GM06990 (cell line): ENCODE measurements around the gene CRB3.

Experiments
- DNase-seq: peaks from one replicate; pipeline ENCODE4 v3.0.0-alpha.2; 2011; ENCODE audit not compliant: insufficient read length; ENCODE audit errors: extremely low read depth
- H3K27me3 ChIP-seq: replicated peaks from 2 replicates; pipeline ENCODE4 v1.6.0; 2011; ENCODE audit warnings: low read length; ENCODE audit not compliant: control insufficient read depth, insufficient read depth
- H3K36me3 ChIP-seq: 2 replicates; pipeline ENCODE4 v1.5.1; 2011; ENCODE audit warnings: low read length; ENCODE audit not compliant: control insufficient read depth, insufficient read depth
- H3K4me3 ChIP-seq: replicated peaks from 2 replicates; pipeline ENCODE4 v1.5.1; 2011; ENCODE audit warnings: low read depth, mild to moderate bottlenecking, control low read depth, low read length
- CTCF ChIP-seq: IDR thresholded peaks from 2 replicates; pipeline ENCODE4 v1.5.1; 2011; ENCODE audit warnings: low read length, control low read depth, mild to moderate bottlenecking, inconsistent platforms; ENCODE audit not compliant: insufficient read depth, poor library complexity, severe bottlenecking

CRB3 gene, protein sequence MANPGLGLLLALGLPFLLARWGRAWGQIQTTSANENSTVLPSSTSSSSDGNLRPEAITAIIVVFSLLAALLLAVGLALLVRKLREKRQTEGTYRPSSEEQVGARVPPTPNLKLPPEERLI

DNA sequence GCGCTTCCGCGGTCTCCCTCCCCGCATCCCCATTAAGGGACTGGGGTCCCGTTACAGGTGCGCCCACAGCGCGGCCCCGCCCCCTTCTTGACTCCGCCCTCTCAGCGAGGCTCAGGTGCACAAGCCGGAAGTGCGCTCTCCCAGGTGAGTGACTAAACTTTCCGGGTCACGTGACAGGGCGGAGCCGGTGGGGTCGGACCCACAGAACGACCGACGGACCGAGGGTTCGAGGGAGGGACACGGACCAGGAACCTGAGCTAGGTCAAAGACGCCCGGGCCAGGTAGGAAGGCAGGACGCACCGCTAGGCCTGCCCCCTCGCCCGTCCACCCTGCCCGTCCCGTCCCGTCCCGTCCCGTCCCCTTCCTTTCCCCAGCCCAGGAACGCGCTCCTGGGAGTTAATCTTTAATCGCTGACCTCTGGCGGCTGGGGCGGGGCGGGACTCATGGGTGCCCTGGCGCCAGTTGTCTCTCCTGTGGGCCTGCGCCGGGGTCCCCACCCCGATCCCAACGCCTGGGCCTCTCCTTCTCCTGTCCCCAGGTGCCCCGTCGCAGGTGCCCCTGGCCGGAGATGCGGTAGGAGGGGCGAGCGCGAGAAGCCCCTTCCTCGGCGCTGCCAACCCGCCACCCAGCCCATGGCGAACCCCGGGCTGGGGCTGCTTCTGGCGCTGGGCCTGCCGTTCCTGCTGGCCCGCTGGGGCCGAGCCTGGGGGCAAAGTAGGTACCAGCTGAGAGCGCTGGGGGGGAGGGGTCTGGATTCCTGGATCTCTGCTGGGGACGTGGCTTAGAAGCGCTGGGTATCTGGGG lies at the start of gene CRB3:
TSS of gene CRB3 (plus strand) at position 202 of the 804 bp plus-strand sequence. CDS start at position 633, 431 bp downstream.
- Histone ChIP-seq H3K36me3 (peaks cover 2% of the 10 kb centered on the region), H3K27me3 (no peaks in the 10 kb centered on the region), H3K4me3 (peak within 1 kb of the TSS; percentile 35)
- TF ChIP-seq CTCF = no peak
- DNase-seq = no peak

GRCh38 chr19:6414793-6415590 lies 49.1 kb upstream of the CRB3 start:
- TF ChIP-seq CTCF = no peak
- no peak overlapping the region for H3K4me3 ChIP-seq
- H3K36me3 ChIP-seq = peaks cover 46% of the 10 kb centered on the region
- no peak for DNase-seq
- no peaks in the 10 kb centered on the region for H3K27me3 ChIP-seq

- Histone ChIP-seq H3K36me3 (peaks cover 51% of the 10 kb centered on the region), H3K4me3 (no peak overlapping the region), H3K27me3 (no peaks in the 10 kb centered on the region)
- no peak for DNase-seq
- TF ChIP-seq CTCF = no peak
Observed at GRCh38 chr19:6415591-6416190, 48.4 kb upstream of the CRB3 start.

DNA sequence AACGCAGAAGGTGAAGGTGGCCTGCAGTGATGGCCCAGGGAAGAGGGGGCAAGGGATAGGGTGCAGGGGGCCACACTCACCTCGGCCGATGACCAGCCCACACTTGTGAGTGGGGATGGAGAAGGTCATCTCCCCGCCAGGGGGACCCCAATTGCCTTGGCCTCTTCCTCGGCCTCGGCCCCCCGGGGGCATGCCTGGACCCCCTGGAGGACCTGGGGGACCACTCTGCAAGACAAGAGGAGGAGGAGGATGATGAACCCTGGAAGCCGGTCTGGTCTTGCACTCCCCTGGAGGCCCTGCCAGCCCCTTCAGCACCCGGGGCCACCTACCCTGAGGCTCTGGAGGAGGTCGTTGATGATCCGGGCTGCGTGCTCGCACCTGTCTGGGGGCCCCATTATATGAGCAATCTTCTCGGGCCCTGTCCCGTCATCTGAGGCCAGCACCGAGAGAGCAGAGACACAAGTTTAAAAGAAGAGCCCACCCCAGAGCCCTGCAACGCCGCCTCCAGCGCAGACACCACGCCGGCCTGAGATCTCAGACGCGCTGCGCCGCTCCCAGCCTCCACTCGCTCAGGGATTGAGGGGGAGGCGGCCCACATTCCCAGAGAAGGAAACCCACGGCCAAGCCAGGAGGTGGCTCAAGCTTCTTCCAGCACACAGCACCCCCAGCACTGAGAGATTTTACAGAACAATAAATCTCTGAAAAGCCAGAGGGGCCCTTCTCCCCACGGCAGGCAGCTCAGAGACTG lies 47.2 kb upstream of the CRB3 start:
- DNase-seq = no peak
- H3K4me3 ChIP-seq = no peak overlapping the region
- H3K27me3 ChIP-seq = no peaks in the 10 kb centered on the region
- TF ChIP-seq CTCF = no peak
- peaks cover 58% of the 10 kb centered on the region for H3K36me3 ChIP-seq
